Fibroblast of lung (primary cell): ENCODE results near the gene UGT2B11.
"Not testable (repeated sequence)": the region's sequence is repeated elsewhere in the genome, so short reads cannot be mapped to it uniquely, and the experiment has no call there.

Experiments used
- CTCF ChIP-seq, 2 donors: IDR thresholded peaks in 1 of 2; conservative IDR thresholded peaks in 1 of 2; 1 replicate in 1 of 2; 2 replicates in 1 of 2; pipeline ENCODE4 v1.5.1; 2011 to 2012; ENCODE audit warnings: low read length in 2 of 2, control low read depth in 1 of 2, inconsistent platforms in 1 of 2, low read depth in 1 of 2, mild to moderate bottlenecking in 1 of 2
- EZH2 ChIP-seq: IDR thresholded peaks from 2 replicates; pipeline ENCODE4 v1.5.1; 2012; ENCODE audit warnings: low read length, control low read depth, mild to moderate bottlenecking; ENCODE audit errors: missing control alignments

GRCh38 chr4:69218491-69218890, 3.9 kb upstream of the UGT2B11 start:
- not testable (repeated sequence) for TF ChIP-seq CTCF (conservative IDR thresholded peaks at IDR 0.05 in 1 of 2, IDR thresholded peaks at IDR 0.05 in 1 of 2; ENCODE audit: low read depth in 1 of 2, low read length in 2 of 2); EZH2
